ENCODE data around the gene CMSS1. TPM values are rescaled to one million over a fixed set of nuclear protein-coding genes. Genes with fewer than 3 reads are reported as not detected.

Gene CMSS1
- polyA plus RNA-seq, 2 of the 4 experiments (the other 2 are of a cell fraction): 61.1 to 62.9 TPM

GRCh38 chr3:100206687-100207086 is 389.0 kb downstream of the CMSS1 start:
- CTCF ChIA-PET: no interaction called here
- POLR2A ChIA-PET: no interaction called here
- FAIRE-seq: no peak

GRCh38 chr3:100207886-100208285 is 390.2 kb downstream of the CMSS1 start:
- 84% methylated on average over 3 of the region's 3 CpGs for WGBS (ENCODE audit: missing lambda C conversion rate)
- FAIRE-seq (no peak), DNase-seq (ENCODE audit: low read depth in 1 of 2, low spot score in 1 of 2) (no peak), ATAC-seq (no peak)
- Histone ChIP-seq H3K27ac (no peak overlapping the region), H3K4me1 (no peaks in the 10 kb centered on the region), H3K9me3 (no peaks in the 10 kb centered on the region), H3K4me3 (no peak overlapping the region), H3K4me2 (no peak overlapping the region)
- CTCF ChIA-PET: no interaction called here
- TF ChIP-seq KDM5A (IDR thresholded peaks at IDR 0.05): no peak
- TF ChIP-seq GATA3 (IDR thresholded peaks at IDR 0.05; ENCODE audit: borderline replicate concordance): no peak
- TF ChIP-seq CBX8 (IDR thresholded peaks at IDR 0.05): no peak
- no peak for TF ChIP-seq REST (IDR thresholded peaks at IDR 0.05)
- no peak for TF ChIP-seq RAD21 (conservative IDR thresholded peaks at IDR 0.05 in 1 of 2, IDR thresholded peaks at IDR 0.05 in 1 of 2)
- TF ChIP-seq CEBPB (IDR thresholded peaks at IDR 0.05): no peak
- no peak for TF ChIP-seq HMGXB4 (CRISPR knock-in tag; IDR thresholded peaks at IDR 0.05; ENCODE audit: borderline replicate concordance)
- no peak for TF ChIP-seq ATOH8 (CRISPR knock-in tag; IDR thresholded peaks at IDR 0.05; ENCODE audit: low read depth)
- POLR2A ChIA-PET: no interaction called here

More at GRCh38 chr3:100206687-100207086, 389.0 kb downstream of the CMSS1 start:
- TF ChIP-seq RARB (CRISPR knock-in tag; IDR thresholded peaks at IDR 0.05) (no peak), ELK1 (IDR thresholded peaks at IDR 0.05; ENCODE audit: low read depth, low read length) (no peak), HOXB5 (CRISPR knock-in tag; IDR thresholded peaks at IDR 0.05) (no peak), CEBPB (IDR thresholded peaks at IDR 0.05) (no peak), GATA3 (IDR thresholded peaks at IDR 0.05; ENCODE audit: borderline replicate concordance) (no peak), RNF2 (IDR thresholded peaks at IDR 0.05; ENCODE audit: borderline replicate concordance, low read depth) (no peak), MAZ (IDR thresholded peaks at IDR 0.05; ENCODE audit: borderline replicate concordance, low read depth, low read length) (no peak), RAD21 (conservative IDR thresholded peaks at IDR 0.05 in 1 of 2, IDR thresholded peaks at IDR 0.05 in 1 of 2) (no peak), HES2 (IDR thresholded peaks at IDR 0.05) (no peak), ZNF302 (CRISPR knock-in tag; IDR thresholded peaks at IDR 0.05) (no peak), E2F6 (IDR thresholded peaks at IDR 0.05; ENCODE audit: borderline replicate concordance, low read depth) (no peak), REST (IDR thresholded peaks at IDR 0.05) (no peak)
- DNase-seq (ENCODE audit: low read depth in 1 of 2, low spot score in 1 of 2) (no peak), ATAC-seq (no peak)
- no peak overlapping the region for H3K27ac ChIP-seq
- H3K4me3 ChIP-seq: no peak overlapping the region
- no peaks in the 10 kb centered on the region for H3K9me3 ChIP-seq
- H3K4me1 ChIP-seq: no peaks in the 10 kb centered on the region
- WGBS (ENCODE audit: missing lambda C conversion rate): 44% methylated on average over 1 of the region's 1 CpG
- no peak overlapping the region for H3K4me2 ChIP-seq

Measured in A549 (cell line).